ENCODE data around the gene ZNF638.

The ZNF638 gene

DNA sequence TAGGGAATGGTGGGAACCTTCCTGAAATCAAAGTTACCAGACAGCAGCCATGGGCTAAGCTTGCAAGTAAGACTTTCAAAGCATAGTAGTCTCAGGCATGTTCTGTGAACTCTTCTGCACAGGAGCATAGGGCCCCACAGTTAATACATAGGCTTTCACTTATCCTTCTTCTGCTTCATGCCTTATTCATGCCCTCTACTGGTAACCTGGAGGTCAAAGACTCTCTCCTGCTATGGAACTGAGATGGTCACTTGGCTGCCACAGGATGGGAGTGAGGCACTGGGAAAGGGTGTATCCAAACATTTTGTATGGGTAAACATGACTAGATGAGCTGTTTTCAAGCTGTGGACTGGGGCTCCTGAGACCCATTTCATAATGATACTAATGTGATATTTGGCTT lies 49.1 kb upstream of the ZNF638 start (continued):
- no peak for TF ChIP-seq TSHZ2 (CRISPR knock-in tag; IDR thresholded peaks at IDR 0.05)
- no peak for TF ChIP-seq PPARA (CRISPR knock-in tag; IDR thresholded peaks at IDR 0.05; ENCODE audit: borderline replicate concordance)
- TF ChIP-seq TOX (CRISPR knock-in tag; IDR thresholded peaks at IDR 0.05; ENCODE audit: borderline replicate concordance): no peak

DNA sequence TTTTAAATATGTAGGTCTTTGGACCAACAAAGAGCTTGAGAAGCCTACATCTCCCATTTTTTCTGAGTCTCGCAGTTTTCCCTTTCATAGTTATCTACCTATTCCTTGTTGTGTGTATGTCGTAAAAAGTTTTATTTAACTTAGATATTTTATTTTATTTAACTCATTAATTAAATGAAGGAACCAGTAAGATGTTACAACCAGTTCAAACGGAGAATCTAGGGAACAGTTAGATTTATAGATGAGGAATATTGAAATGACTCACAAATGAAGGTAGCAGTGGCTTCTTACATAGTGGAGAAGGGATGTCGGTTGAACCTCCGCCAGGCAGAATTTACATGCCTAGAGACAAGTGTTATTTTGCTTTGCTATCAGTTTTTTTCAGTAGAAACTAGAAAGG lies 48.5 kb upstream of the ZNF638 start:
- TF ChIP-seq ZNF70 (CRISPR knock-in tag; IDR thresholded peaks at IDR 0.05) (no peak), ZC3H10 (CRISPR knock-in tag; IDR thresholded peaks at IDR 0.05) (no peak)
- no peak for ATAC-seq

GRCh38 chr2:71285706-71286105 lies 45.9 kb upstream of the ZNF638 start:
- no peak for ATAC-seq
- no peak for TF ChIP-seq CSDC2 (CRISPR knock-in tag; IDR thresholded peaks at IDR 0.05)
- TF ChIP-seq PPARA (CRISPR knock-in tag; IDR thresholded peaks at IDR 0.05; ENCODE audit: borderline replicate concordance): no peak
- TF ChIP-seq SNAI2 (CRISPR knock-in tag; IDR thresholded peaks at IDR 0.05): no peak
- TF ChIP-seq ISL1 (CRISPR knock-in tag; IDR thresholded peaks at IDR 0.05): no peak
- TF ChIP-seq ZNF8 (CRISPR knock-in tag; IDR thresholded peaks at IDR 0.05): no peak
- no peak for TF ChIP-seq TOX (CRISPR knock-in tag; IDR thresholded peaks at IDR 0.05; ENCODE audit: borderline replicate concordance)
- no peak for TF ChIP-seq ZC3H10 (CRISPR knock-in tag; IDR thresholded peaks at IDR 0.05)
- TF ChIP-seq GLIS3 (CRISPR knock-in tag; IDR thresholded peaks at IDR 0.05): no peak
- TF ChIP-seq ZFP30 (CRISPR knock-in tag; IDR thresholded peaks at IDR 0.05): no peak
- TF ChIP-seq ZNF565 (CRISPR knock-in tag; conservative IDR thresholded peaks at IDR 0.05; ENCODE audit: low read depth): no peak
- TF ChIP-seq ARNTL (CRISPR knock-in tag; IDR thresholded peaks at IDR 0.05; ENCODE audit: borderline replicate concordance, low read depth): no peak
- TF ChIP-seq TSHZ2 (CRISPR knock-in tag; IDR thresholded peaks at IDR 0.05): no peak
- TF ChIP-seq, protein P1, sequence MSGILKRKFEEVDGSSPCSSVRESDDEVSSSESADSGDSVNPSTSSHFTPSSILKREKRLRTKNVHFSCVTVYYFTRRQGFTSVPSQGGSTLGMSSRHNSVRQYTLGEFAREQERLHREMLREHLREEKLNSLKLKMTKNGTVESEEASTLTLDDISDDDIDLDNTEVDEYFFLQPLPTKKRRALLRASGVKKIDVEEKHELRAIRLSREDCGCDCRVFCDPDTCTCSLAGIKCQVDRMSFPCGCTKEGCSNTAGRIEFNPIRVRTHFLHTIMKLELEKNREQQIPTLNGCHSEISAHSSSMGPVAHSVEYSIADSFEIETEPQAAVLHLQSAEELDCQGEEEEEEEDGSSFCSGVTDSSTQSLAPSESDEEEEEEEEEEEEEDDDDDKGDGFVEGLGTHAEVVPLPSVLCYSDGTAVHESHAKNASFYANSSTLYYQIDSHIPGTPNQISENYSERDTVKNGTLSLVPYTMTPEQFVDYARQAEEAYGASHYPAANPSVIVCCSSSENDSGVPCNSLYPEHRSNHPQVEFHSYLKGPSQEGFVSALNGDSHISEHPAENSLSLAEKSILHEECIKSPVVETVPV (CRISPR knock-in tag; IDR thresholded peaks at IDR 0.05): no peak
- no peak for TF ChIP-seq ZFP3 (CRISPR knock-in tag; IDR thresholded peaks at IDR 0.05)
- TF ChIP-seq RARB (CRISPR knock-in tag; IDR thresholded peaks at IDR 0.05): no peak
- no peak for TF ChIP-seq OSR1 (CRISPR knock-in tag; IDR thresholded peaks at IDR 0.05)

DNA sequence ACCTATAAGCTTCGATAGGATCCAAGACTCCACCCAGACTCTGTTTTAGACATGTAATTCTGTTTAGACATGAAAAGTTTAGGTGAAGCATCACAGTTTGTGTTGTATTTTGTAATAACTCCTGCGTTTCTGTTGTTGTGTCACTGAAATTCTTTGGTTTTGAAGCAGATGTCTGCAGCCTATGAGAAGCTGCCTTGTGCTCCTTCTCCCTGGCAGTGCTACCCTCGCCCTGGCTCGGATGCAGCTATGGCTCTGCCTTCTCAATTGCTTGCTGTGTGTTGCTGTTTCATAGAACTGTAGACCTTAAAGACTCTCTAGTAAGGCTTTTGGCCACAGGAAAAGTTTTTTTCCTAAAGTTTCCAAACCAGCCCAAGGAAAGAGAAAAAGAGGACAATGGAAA lies 40.2 kb upstream of the ZNF638 start:
- ATAC-seq: no peak
- no peak for TF ChIP-seq ISL1 (CRISPR knock-in tag; IDR thresholded peaks at IDR 0.05)
- no peak for TF ChIP-seq CREB5 (CRISPR knock-in tag; IDR thresholded peaks at IDR 0.05; ENCODE audit: low read depth)
- no peak for TF ChIP-seq CSDC2 (CRISPR knock-in tag; IDR thresholded peaks at IDR 0.05)
- TF ChIP-seq ZC3H10 (CRISPR knock-in tag; IDR thresholded peaks at IDR 0.05): no peak

GRCh38 chr2:71292159-71292558 lies 39.4 kb upstream of the ZNF638 start:
- TF ChIP-seq ISL1 (CRISPR knock-in tag; IDR thresholded peaks at IDR 0.05): no peak
- no peak for TF ChIP-seq TOX (CRISPR knock-in tag; IDR thresholded peaks at IDR 0.05; ENCODE audit: borderline replicate concordance)
- no peak for TF ChIP-seq OSR1 (CRISPR knock-in tag; IDR thresholded peaks at IDR 0.05)
- ATAC-seq: no peak
